GM13977 (cell line): ENCODE results near the gene ZNF574.
"Not testable (repeated sequence)": the region's sequence is repeated elsewhere in the genome, so short reads cannot be mapped to it uniquely, and the experiment has no call there.

Experiments
- DNase-seq: peaks from one replicate; pipeline ENCODE4 v3.0.0; 2012; ENCODE audit warnings: low spot score
- CTCF ChIP-seq: IDR thresholded peaks from 2 replicates; pipeline ENCODE4 v1.5.1; 2012; ENCODE audit warnings: mild to moderate bottlenecking, control low read depth; ENCODE audit not compliant: insufficient read depth; ENCODE audit errors: extremely low read depth, missing control alignments
- in situ Hi-C: fragments of 300-500 bp; cut with MboI; formaldehyde crosslinking; loops from one replicate; pipeline ENCODE4 v1.12.0; 2022; ENCODE audit warnings: low sequenced_read_pairs, low pct_unique_long_range_greater_than_20kb, mixed read lengths, inconsistent platforms; ENCODE audit not compliant: unreplicated experiment

ZNF574 gene

GRCh38 chr19:42099336-42099925, 23.5 kb downstream of the ZNF574 start:
- in situ Hi-C loops = no loop called here
- no peak for TF ChIP-seq CTCF
- no peak for DNase-seq

- in situ Hi-C loops = loop anchor here (25.0 kb wide), 1 partner anchor 187 kb away; no protein-coding TSS in a partner anchor
These were observed 24.3 kb downstream of the ZNF574 start for GRCh38 chr19:42100241-42100640.

GRCh38 chr19:42102877-42103276, 26.9 kb downstream of the ZNF574 start:
- no peak for TF ChIP-seq CTCF
- in situ Hi-C loops = loop anchor here (25.0 kb wide), 1 partner anchor 184 kb away; no protein-coding TSS in a partner anchor
- no peak for DNase-seq

More at GRCh38 chr19:42100241-42100640, 24.3 kb downstream of the ZNF574 start:
- not testable (repeated sequence) for DNase-seq

GRCh38 chr19:42105368-42105767, 29.4 kb downstream of the ZNF574 start:
- in situ Hi-C loops = loop anchor here (25.0 kb wide), 1 partner anchor 182 kb away; no protein-coding TSS in a partner anchor
- no peak for DNase-seq
- TF ChIP-seq CTCF = no peak

GRCh38 chr19:42108527-42109389, 32.8 kb downstream of the ZNF574 start:
- in situ Hi-C loops = loop anchor here (25.0 kb wide), 1 partner anchor 179 kb away; no protein-coding TSS in a partner anchor
- DNase-seq = peak; percentile 87
- TF ChIP-seq CTCF = peak; percentile 100

GRCh38 chr19:42109896-42110295, 33.9 kb downstream of the ZNF574 start:
- TF ChIP-seq CTCF = no peak
- no peak for DNase-seq
- in situ Hi-C loops = loop anchor here (5.0 to 25.0 kb wide), 2 partner anchors 77 to 177 kb away; no protein-coding TSS in a partner anchor

GRCh38 chr19:42110658-42111057, 34.7 kb downstream of the ZNF574 start:
- in situ Hi-C loops = loop anchor here (5.0 to 25.0 kb wide), 2 partner anchors 77 to 177 kb away; no protein-coding TSS in a partner anchor
- DNase-seq = no peak
- no peak for TF ChIP-seq CTCF
